Measurements from ENCODE around the gene OR2T3.
"Not testable (repeated sequence)": the region's sequence is repeated elsewhere in the genome, so short reads cannot be mapped to it uniquely, and the experiment has no call there.

OR2T3 gene

DNA sequence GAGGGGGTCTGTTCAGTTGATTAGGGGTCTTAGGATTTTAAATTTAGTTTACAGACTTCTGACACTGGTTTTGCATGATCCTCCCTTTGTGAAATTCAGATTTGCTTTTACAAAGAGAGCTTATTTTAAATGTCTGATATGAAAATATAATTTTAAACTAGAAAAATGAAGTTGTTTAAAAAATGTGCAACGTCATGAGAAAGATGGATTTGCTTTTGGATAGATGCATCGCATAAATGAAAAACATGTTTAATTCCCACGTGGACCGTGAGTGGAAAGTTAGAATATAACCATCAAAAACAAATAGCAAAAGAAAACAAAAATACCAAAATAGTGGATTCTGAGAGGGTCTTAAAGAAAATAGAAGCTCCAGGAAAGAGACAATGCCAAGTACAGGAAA lies 2.0 kb upstream of the OR2T3 start:
- TF ChIP-seq, protein P1, sequence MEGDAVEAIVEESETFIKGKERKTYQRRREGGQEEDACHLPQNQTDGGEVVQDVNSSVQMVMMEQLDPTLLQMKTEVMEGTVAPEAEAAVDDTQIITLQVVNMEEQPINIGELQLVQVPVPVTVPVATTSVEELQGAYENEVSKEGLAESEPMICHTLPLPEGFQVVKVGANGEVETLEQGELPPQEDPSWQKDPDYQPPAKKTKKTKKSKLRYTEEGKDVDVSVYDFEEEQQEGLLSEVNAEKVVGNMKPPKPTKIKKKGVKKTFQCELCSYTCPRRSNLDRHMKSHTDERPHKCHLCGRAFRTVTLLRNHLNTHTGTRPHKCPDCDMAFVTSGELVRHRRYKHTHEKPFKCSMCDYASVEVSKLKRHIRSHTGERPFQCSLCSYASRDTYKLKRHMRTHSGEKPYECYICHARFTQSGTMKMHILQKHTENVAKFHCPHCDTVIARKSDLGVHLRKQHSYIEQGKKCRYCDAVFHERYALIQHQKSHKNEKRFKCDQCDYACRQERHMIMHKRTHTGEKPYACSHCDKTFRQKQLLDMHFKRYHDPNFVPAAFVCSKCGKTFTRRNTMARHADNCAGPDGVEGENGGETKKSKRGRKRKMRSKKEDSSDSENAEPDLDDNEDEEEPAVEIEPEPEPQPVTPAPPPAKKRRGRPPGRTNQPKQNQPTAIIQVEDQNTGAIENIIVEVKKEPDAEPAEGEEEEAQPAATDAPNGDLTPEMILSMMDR (IDR thresholded peaks at IDR 0.05; ENCODE audit: low read depth, low read length): no peak
- no peak for DNase-seq (ENCODE audit: extremely low read depth, low read depth)

DNA sequence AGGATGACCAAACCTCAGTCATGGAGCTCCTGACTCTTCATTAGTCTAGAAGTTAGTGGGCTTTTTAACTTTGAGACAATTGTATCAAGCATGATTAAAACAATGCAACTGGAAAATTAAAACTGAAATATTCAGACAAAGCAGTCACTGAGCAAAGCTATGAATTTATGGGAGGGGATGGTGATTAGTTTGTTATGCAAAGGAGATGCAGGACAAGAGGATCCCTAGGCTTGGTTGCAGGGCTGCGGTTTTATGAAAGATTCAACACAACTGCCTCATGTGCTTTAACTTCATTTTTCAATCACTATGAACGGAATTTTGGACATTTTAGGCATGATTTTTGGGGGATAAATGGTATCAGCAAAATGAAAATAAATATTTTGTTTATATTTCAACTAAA lies 1.0 kb upstream of the OR2T3 start:
- DNase-seq (ENCODE audit: extremely low read depth, low read depth): not testable (repeated sequence)

DNA sequence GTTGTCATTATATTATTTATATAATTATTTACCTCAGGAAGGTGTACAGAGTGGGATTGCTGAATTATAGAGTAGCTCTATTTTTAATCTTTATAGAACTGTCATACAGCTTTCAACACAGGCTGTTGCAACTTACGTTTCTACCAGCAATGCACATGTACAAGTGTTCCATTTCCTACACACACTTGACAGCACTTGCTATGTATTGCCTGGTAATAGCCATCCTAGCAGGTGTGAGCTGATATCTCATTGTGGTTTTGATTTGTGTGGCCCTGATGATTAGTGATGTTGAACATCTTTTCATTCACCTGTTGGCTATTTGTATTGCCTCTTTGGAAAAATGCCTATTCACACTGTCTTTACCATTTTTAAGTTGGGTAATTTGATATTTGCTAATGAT lies 2.5 kb downstream of the OR2T3 start:
- not testable (repeated sequence) for DNase-seq (ENCODE audit: extremely low read depth, low read depth)

DNA sequence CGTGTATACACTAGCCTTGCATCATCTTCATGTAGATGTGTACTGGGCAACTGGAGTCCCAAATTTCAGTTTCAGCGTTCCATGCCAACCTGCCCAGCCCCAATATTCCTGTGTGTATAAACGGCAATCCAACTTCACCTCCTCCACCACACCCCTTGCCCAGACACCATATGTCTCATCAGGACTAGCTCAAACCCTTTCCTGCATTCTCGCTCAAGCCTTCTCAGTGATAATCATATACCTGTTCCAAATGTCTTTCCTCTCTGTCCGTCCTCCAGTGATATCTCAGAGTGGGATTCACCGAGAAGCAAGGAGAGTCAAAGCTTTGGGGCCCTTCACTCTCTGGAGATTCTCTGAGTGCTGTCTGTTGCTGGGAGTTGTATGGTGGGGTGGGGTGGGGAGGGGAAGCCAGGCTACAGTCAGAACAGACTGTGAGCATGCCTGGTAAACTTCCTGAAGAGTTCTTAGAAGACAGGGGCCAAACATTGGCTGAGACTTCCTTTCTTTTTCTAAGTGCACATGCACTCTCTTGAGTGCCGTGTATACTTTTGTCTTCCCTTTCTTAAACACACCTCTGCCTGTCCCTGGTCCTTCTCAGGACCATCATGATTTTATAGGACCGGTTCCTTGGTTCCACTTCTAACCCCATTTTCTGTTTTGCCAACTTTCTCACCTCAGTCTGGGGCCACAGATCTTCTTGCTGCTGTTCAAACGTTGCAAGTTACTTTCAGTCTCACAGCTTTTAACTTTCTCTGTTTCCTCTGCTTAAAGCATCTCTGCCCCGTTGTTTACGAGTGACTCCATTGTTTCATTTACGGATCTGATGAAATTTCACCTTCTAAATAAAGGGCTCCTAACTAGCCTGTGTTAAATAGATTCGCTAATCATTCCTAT lies 8.8 kb downstream of the OR2T3 start:
- DNase-seq (ENCODE audit: extremely low read depth, low read depth): not testable (repeated sequence)

DNA sequence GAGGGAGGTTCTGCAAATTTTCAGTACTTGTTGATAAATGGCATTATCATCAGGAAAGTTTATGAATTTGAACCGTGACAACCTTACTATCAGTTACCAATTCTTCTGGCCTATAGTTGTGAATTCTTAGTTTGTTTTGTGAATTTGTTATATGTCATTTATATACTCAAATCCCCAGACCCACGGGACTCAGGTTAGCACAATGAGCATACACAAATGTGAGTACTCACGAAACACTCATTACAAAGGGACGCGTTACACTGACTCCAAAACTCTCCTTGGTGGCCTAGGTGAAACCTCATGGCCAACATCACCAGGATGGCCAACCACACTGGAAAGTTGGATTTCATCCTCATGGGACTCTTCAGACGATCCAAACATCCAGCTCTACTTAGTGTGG lies 15.1 kb downstream of the OR2T3 start, which contains the start of gene OR2T5:
Gene OR2T5 (plus strand): TSS at position 301 of the 400 bp plus-strand sequence. CDS start 0 bp downstream, at position 301.
- not testable (repeated sequence) for DNase-seq (ENCODE audit: extremely low read depth, low read depth)

DNA sequence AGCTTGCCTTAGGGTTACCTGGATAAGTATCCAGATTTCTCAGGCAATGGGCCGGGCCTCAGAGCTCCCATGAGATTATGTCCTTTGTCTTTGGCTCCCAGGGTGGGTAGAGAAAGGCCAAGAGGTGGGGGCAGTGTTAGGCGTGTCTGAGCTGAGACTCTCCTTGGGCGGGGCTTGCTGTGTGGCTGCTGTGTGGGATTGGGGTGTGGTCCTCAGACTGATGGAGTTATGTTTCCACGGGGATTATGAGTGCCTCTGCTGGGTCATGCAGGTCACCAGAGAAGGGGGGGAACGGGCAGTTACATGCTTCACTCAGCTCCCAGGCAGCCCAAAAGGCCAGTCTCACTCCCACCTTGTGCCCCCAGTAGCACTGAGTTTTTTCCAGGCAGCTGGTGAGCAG lies 23.5 kb downstream of the OR2T3 start:
- not testable (repeated sequence) for DNase-seq (ENCODE audit: extremely low read depth, low read depth)

DNA sequence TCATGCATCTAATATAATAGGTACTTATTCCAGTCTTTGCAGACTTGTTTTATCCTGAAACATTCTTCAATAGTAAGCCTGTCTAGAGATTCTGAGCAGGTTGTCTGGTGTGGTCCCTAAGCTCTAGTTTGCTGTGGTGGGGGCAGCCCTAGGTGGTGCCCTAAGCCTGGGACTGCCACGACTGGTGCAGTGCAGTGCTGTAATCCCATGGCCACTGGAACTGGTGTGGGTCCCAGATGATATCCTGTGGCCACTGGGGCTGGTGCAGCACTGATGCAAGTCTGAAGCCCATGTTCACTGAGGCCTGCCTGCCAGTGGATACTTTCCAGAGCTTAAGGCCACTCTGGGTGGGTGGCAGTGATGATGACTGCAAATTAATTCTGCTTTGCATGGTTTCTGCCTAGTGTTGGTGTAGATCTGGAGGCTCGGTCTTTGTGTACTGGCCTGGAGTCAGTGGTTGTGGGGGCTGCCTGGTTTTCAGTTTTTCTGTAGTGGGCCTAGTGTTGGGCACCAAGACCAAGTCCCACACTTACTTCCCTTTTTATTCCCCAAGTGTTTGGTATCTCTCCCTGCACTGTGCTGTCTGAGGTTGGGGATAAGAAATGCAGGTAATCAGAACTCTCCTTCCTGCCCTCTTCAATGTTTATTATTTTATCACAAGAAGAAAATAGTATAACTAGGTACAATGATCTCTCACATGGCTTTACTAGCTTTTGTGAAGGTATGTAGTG lies 27.3 kb downstream of the OR2T3 start:
- not testable (repeated sequence) for DNase-seq (ENCODE audit: extremely low read depth, low read depth)

DNA sequence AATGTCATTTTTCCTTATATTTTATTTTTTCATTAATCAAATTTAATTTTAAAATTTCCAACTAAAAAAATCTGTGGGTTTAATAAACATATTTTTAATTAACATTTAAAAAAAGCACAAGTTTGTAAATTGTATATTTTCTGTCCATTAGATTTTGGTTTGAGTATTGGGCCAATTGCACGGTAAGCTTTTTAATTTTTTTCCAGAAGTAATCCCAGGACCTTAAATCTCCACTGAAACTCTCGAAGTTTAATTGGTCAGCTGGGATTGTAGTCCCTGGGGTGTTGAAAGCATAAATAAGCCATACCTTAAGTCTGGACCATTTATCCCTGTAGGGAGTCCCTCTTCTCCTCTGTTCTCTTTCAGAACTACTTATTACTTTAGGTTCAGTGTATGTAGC lies 34.6 kb downstream of the OR2T3 start, which contains the start of gene OR2G6:
Gene OR2G6 (plus strand): TSS at position 301 of the 400 bp plus-strand sequence. CDS start 13,574 bp downstream, outside the sequence.
- DNase-seq (ENCODE audit: extremely low read depth, low read depth): not testable (repeated sequence)

DNA sequence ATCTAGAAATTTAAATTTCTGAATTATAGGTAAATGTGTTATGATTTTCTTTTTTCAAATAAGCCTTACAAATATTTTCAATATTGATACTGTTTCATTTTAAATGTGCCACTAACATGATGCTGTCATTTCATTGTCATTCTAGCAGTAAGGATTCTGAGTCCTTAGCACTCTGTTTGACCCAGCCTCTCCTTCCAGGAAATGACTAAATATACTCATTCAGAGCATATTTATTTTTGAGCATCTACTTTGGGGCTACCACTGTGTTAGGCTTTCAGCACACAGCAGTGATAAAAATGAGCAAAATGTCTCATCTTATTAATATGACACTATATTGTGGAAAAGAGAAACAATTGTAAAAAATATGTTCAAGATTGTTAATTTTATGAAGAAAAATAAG lies 37.1 kb downstream of the OR2T3 start:
- DNase-seq (ENCODE audit: extremely low read depth, low read depth): not testable (repeated sequence)

DNA sequence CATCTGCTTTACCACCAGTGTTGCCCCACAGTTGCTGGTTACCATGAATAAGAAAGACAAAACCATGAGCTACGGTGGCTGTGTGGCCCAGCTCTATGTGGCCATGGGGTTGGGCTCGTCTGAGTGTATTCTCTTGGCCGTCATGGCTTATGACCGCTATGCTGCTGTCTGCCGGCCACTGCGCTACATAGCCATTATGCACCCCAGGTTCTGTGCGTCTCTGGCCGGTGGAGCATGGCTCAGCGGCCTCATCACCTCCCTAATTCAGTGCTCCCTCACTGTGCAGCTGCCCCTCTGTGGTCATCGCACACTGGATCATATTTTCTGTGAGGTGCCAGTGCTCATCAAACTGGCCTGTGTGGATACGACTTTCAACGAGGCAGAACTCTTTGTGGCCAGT lies 48.7 kb downstream of the OR2T3 start:
- TF ChIP-seq, protein P1 (IDR thresholded peaks at IDR 0.05; ENCODE audit: low read depth, low read length): no peak

More for the DNA sequence above, 48.7 kb downstream of the OR2T3 start:
- DNase-seq (ENCODE audit: extremely low read depth, low read depth): no peak
